ENCODE measurements around the gene CASK.

CASK gene

DNA sequence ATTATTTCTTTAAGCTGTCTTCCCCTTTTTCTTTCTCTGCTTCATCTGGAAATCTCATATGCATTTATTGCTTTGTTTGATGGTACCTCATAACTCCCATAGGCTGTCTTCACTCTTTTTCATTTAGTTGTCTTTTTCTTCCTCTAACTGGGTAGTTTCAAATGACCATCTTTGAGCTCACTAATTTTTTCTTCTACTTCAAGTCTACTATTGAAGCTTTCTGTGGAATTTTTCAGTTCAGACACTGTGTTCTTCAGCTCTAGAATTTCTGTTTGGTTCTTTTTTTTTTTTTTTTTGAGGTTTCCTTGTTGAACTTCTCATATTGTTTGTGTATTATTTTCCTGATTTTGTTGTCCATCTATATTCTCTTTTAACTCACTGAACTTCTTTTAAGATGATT lies 23.0 kb downstream of the CASK start:
- no peak overlapping the region for H3K4me3 ChIP-seq
- TF ChIP-seq FOXP2 (optimal IDR thresholded peaks at IDR 0.05; ENCODE audit: control extremely low read depth, extremely low read length, insufficient read depth) (no peak), EZH2 (IDR thresholded peaks at IDR 0.05) (no peak), POLR2AphosphoS5 (IDR thresholded peaks at IDR 0.05; ENCODE audit: borderline replicate concordance, low read depth, low read length) (no peak)
- DNase-seq (ENCODE audit: low read depth, low spot score), result no peak
- no peak overlapping the region for H3K9ac ChIP-seq (ENCODE audit: insufficient read length)
- no peaks in the 10 kb centered on the region for H3K9me3 ChIP-seq (ENCODE audit: low read depth, low read length)
- no peak overlapping the region for H3K27ac ChIP-seq
- no peaks in the 10 kb centered on the region for H3K36me3 ChIP-seq (ENCODE audit: insufficient read depth, low read length)

DNA sequence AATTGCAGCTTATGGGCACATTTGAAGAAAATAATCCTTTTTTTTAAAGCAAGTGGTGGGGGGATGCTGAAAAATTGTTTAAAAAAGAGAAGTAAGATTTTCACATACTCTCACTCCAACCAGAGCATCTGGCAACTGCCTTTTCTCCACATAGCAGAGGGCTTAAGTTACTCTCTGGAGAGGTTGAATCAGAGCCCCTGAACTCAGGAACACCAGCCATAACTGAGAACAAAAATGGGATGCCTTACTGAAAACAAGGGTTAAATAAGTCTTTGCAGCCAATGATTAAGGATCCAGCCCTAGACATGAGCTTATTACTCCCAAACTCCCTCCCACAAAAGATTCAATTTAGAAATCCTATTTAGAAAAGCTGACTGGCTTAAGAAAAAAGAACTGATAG lies 27.5 kb downstream of the CASK start:
- Histone ChIP-seq H3K9me3 (ENCODE audit: low read depth, low read length) (no peaks in the 10 kb centered on the region), H3K27ac (no peak overlapping the region), H3K36me3 (ENCODE audit: insufficient read depth, low read length) (no peaks in the 10 kb centered on the region), H3K9ac (ENCODE audit: insufficient read length) (no peak overlapping the region), H3K4me3 (no peak overlapping the region)
- no peak for DNase-seq (ENCODE audit: low read depth, low spot score)
- TF ChIP-seq EZH2 (IDR thresholded peaks at IDR 0.05), result no peak
- no peak for TF ChIP-seq POLR2AphosphoS5 (IDR thresholded peaks at IDR 0.05; ENCODE audit: borderline replicate concordance, low read depth, low read length)
- TF ChIP-seq FOXP2 (optimal IDR thresholded peaks at IDR 0.05; ENCODE audit: control extremely low read depth, extremely low read length, insufficient read depth), result no peak

DNA sequence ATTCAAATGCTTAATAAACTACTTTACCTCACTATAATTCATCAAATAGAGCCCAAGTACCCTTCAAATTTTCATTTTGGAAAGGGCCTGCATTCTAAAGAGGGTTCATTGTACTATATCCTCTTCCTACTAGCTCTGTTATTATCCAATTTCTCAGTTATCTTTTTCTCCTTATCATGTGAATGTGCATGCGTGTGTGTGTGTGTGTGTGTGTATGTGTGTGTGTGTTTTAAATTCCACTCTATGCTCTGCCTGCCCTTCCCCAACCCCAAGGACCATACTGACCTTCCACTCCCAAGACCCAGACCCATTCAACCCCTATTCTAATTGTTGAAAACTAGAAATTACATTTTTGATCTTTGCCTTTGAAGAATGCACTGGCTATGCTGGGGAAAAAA lies 33.3 kb downstream of the CASK start:
- Histone ChIP-seq H3K36me3 (ENCODE audit: insufficient read depth, low read length) (no peaks in the 10 kb centered on the region), H3K4me3 (no peak overlapping the region), H3K9me3 (ENCODE audit: low read depth, low read length) (no peaks in the 10 kb centered on the region), H3K27ac (no peak overlapping the region), H3K9ac (ENCODE audit: insufficient read length) (no peak overlapping the region)
- TF ChIP-seq FOXP2 (optimal IDR thresholded peaks at IDR 0.05; ENCODE audit: control extremely low read depth, extremely low read length, insufficient read depth), result no peak
- no peak for TF ChIP-seq EZH2 (IDR thresholded peaks at IDR 0.05)
- TF ChIP-seq POLR2AphosphoS5 (IDR thresholded peaks at IDR 0.05; ENCODE audit: borderline replicate concordance, low read depth, low read length), result no peak
- DNase-seq (ENCODE audit: low read depth, low spot score), result no peak

DNA sequence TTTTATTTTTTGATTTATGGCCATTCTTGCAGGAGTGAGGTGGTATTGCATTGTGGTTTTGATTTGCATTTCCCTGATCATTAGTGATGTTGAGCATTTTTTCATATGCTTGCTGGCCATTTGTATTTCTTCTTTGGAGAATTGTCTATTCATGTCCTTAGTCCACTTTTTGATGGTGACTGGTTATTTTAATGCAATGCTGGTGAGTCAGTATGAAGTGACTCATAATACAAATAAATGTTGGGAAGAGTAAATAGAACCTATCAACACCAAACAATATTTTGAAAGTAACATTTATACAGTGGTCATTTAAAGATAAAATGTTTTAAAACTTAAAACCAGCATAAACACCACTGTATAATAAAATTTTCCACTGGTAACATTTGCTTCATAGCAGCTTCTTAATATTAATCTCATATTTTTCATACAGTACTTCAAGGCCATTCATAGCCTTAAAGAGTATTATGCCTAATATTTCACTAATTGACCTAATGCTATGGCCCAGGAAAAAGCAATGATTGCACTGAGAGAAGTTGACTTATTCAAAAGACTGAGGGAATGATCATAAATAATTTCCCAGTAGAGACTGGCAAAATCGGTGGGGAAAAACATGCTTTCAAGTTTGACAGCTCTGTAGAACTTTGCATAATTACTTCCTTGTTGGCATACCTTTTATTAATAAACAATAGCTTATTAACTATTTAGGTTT lies 33.9 kb downstream of the CASK start:
- H3K36me3 ChIP-seq (ENCODE audit: insufficient read depth, low read length), result no peaks in the 10 kb centered on the region
- H3K9ac ChIP-seq (ENCODE audit: insufficient read length), result no peak overlapping the region
- H3K27ac ChIP-seq, result no peak overlapping the region
- no peak overlapping the region for H3K4me3 ChIP-seq
- DNase-seq (ENCODE audit: low read depth, low spot score), result no peak
- no peak for TF ChIP-seq FOXP2 (optimal IDR thresholded peaks at IDR 0.05; ENCODE audit: control extremely low read depth, extremely low read length, insufficient read depth)
- TF ChIP-seq EZH2 (IDR thresholded peaks at IDR 0.05), result no peak
- TF ChIP-seq POLR2AphosphoS5 (IDR thresholded peaks at IDR 0.05; ENCODE audit: borderline replicate concordance, low read depth, low read length), result no peak
- no peaks in the 10 kb centered on the region for H3K9me3 ChIP-seq (ENCODE audit: low read depth, low read length)

DNA sequence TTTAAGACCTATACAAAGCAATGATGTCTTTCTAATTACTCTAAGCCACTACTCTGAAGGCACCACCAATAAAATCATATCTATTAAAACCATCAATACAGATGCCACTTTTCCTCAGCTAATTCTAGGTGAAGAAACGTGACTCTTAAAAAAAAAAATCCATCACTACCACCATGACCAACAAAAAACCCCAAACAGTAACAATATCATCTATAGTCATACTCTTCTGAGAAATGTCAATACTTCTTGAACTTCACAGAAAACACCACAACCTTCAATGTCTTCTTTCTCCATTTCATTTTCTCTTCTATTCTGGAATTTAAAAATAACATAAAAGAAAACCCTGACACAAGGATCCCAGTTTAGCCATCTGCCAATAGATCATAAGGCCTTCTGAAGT lies 35.7 kb downstream of the CASK start:
- H3K36me3 ChIP-seq (ENCODE audit: insufficient read depth, low read length), result no peaks in the 10 kb centered on the region

DNA sequence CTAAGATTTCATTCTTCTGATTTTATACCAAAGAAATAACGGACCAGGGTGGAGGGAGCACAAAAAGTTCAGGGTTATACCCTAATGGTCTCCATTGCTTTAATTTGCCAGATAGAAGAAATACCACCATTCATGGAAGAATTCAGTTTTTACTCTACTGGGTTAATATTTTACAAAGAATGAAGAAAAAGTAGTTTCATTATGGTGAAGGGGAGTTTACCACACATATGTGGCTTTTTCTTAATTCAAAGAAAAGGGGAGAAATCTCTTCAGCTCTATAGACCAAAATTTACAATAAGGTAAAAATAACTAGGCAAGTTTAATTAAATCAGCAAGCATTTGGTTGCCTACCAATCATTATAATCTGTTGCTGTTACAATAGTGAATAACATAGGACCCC lies 37.6 kb downstream of the CASK start:
- no peak for DNase-seq (ENCODE audit: low read depth, low spot score)
- Histone ChIP-seq H3K36me3 (ENCODE audit: insufficient read depth, low read length) (no peaks in the 10 kb centered on the region), H3K27ac (no peak overlapping the region), H3K9me3 (ENCODE audit: low read depth, low read length) (no peaks in the 10 kb centered on the region), H3K9ac (ENCODE audit: insufficient read length) (no peak overlapping the region), H3K4me3 (no peak overlapping the region)
- TF ChIP-seq FOXP2 (optimal IDR thresholded peaks at IDR 0.05; ENCODE audit: control extremely low read depth, extremely low read length, insufficient read depth), result no peak
- TF ChIP-seq POLR2AphosphoS5 (IDR thresholded peaks at IDR 0.05; ENCODE audit: borderline replicate concordance, low read depth, low read length), result no peak
- no peak for TF ChIP-seq EZH2 (IDR thresholded peaks at IDR 0.05)

More for the DNA sequence above, 35.7 kb downstream of the CASK start:
- no peaks in the 10 kb centered on the region for H3K9me3 ChIP-seq (ENCODE audit: low read depth, low read length)
- no peak overlapping the region for H3K27ac ChIP-seq
- DNase-seq (ENCODE audit: low read depth, low spot score), result no peak
- no peak overlapping the region for H3K9ac ChIP-seq (ENCODE audit: insufficient read length)
- TF ChIP-seq EZH2 (IDR thresholded peaks at IDR 0.05) (no peak), POLR2AphosphoS5 (IDR thresholded peaks at IDR 0.05; ENCODE audit: borderline replicate concordance, low read depth, low read length) (no peak), FOXP2 (optimal IDR thresholded peaks at IDR 0.05; ENCODE audit: control extremely low read depth, extremely low read length, insufficient read depth) (no peak)
- no peak overlapping the region for H3K4me3 ChIP-seq

DNA sequence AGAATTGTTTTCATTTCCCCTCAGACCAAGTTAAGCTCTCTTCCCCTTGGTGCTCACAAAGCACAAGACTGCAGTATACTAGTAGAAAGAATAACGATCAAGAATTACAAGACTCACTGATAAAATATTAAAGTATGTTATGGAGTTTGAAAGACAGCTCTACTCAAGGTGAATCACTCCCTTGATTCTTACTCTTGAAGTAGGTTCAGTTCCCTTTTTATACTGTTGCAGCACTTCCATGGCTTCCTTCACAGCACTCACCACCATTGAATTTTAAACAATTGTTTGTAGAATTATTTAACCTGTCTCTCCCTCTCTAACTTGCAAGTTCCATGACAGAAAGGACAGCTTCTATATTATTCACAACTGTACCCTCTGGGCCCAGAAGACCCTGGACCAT lies 42.2 kb downstream of the CASK start:
- no peaks in the 10 kb centered on the region for H3K9me3 ChIP-seq (ENCODE audit: low read depth, low read length)
- H3K9ac ChIP-seq (ENCODE audit: insufficient read length), result no peak overlapping the region
- TF ChIP-seq EZH2 (IDR thresholded peaks at IDR 0.05) (no peak), FOXP2 (optimal IDR thresholded peaks at IDR 0.05; ENCODE audit: control extremely low read depth, extremely low read length, insufficient read depth) (no peak), POLR2AphosphoS5 (IDR thresholded peaks at IDR 0.05; ENCODE audit: borderline replicate concordance, low read depth, low read length) (no peak)
- H3K4me3 ChIP-seq, result no peak overlapping the region
- no peak for DNase-seq (ENCODE audit: low read depth, low spot score)
- H3K36me3 ChIP-seq (ENCODE audit: insufficient read depth, low read length), result no peaks in the 10 kb centered on the region
- no peak overlapping the region for H3K27ac ChIP-seq

DNA sequence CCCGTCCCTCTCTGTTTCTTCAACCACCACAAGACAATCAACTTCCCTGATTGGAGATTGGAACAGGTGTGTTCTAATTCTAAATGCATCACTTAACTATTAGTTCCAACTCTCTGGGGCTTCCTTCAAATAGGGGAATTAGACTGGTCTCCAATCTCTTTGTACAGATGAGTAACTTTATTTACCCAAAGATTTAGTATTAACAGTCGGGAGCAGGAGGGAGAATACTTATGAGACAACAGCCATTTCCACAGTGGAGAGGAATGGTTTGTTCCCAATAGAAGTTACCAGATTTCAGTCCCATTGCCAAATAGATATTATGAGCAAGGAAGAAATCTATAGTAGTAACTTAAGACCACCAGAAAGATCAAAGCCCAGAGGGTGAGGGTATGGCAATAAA lies 46.2 kb downstream of the CASK start:
- DNase-seq (ENCODE audit: low read depth, low spot score), result no peak
- H3K4me3 ChIP-seq, result no peak overlapping the region
- no peaks in the 10 kb centered on the region for H3K36me3 ChIP-seq (ENCODE audit: insufficient read depth, low read length)
- H3K27ac ChIP-seq, result no peak overlapping the region
- H3K9me3 ChIP-seq (ENCODE audit: low read depth, low read length), result no peaks in the 10 kb centered on the region
- TF ChIP-seq FOXP2 (optimal IDR thresholded peaks at IDR 0.05; ENCODE audit: control extremely low read depth, extremely low read length, insufficient read depth), result no peak
- no peak for TF ChIP-seq EZH2 (IDR thresholded peaks at IDR 0.05)
- no peak for TF ChIP-seq POLR2AphosphoS5 (IDR thresholded peaks at IDR 0.05; ENCODE audit: borderline replicate concordance, low read depth, low read length)
- H3K9ac ChIP-seq (ENCODE audit: insufficient read length), result no peak overlapping the region

DNA sequence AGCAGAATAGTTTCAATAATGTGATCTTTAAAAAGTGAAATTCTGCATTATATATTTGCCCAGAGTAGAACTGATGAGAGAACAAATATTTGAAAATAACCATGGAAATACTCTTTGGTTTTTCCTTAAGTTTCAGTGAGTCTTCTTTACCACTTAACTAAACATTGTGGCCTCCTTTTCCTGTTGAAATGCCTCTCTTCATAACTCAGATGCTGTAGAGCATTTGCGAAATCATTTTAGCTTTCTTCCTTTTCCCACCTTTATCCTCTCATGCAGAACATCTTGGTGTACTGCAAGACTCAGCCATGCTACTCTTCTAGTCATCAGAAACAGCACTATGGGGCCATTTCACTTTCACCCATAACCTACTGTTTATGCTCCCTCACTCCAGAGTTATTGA lies 48.2 kb downstream of the CASK start:
- Histone ChIP-seq H3K9me3 (ENCODE audit: low read depth, low read length) (no peaks in the 10 kb centered on the region), H3K36me3 (ENCODE audit: insufficient read depth, low read length) (no peaks in the 10 kb centered on the region), H3K4me3 (no peak overlapping the region), H3K9ac (ENCODE audit: insufficient read length) (no peak overlapping the region), H3K27ac (no peak overlapping the region)
- DNase-seq (ENCODE audit: low read depth, low spot score), result no peak
- TF ChIP-seq POLR2AphosphoS5 (IDR thresholded peaks at IDR 0.05; ENCODE audit: borderline replicate concordance, low read depth, low read length) (no peak), FOXP2 (optimal IDR thresholded peaks at IDR 0.05; ENCODE audit: control extremely low read depth, extremely low read length, insufficient read depth) (no peak), EZH2 (IDR thresholded peaks at IDR 0.05) (no peak)
